CD1c-positive myeloid dendritic cell (primary cell): Measurements from ENCODE around the gene SLC25A1.

Experiments
- DNase-seq: peaks from one replicate; pipeline ENCODE4 v3.0.0-alpha.2; 2016; ENCODE audit errors: extremely low spot score

SLC25A1 gene

GRCh38 chr22:19138217-19139000, 40.1 kb downstream of the SLC25A1 start:
- no peak for DNase-seq

- no peak for DNase-seq
These were observed 40.9 kb downstream of the SLC25A1 start for GRCh38 chr22:19137384-19138216.

GRCh38 chr22:19136915-19137314, 41.6 kb downstream of the SLC25A1 start:
- no peak for DNase-seq

GRCh38 chr22:19134874-19135273, 43.7 kb downstream of the SLC25A1 start:
- no peak for DNase-seq

- DNase-seq, result no peak
These were observed 44.2 kb downstream of the SLC25A1 start for GRCh38 chr22:19134176-19134831.

GRCh38 chr22:19133561-19133960, 45.0 kb downstream of the SLC25A1 start:
- no peak for DNase-seq

GRCh38 chr22:19132693-19133400, 45.7 kb downstream of the SLC25A1 start:
- DNase-seq, result no peak

GRCh38 chr22:19132153-19132552, 46.4 kb downstream of the SLC25A1 start:
- no peak for DNase-seq

GRCh38 chr22:19131685-19132015, 46.9 kb downstream of the SLC25A1 start:
- DNase-seq, result no peak

- DNase-seq, result no peak
These were observed 47.4 kb downstream of the SLC25A1 start, which contains the start of gene TSSK2 for GRCh38 chr22:19130959-19131684. TSSK2 (plus strand) TSS chr22:19131308; CDS start chr22:19131400, 92 bp downstream.

GRCh38 chr22:19129871-19130270, 48.7 kb downstream of the SLC25A1 start:
- no peak for DNase-seq

- no peak for DNase-seq
These were observed 49.4 kb downstream of the SLC25A1 start for GRCh38 chr22:19128946-19129727.

- no peak for DNase-seq
These were observed 50.5 kb downstream of the SLC25A1 start for GRCh38 chr22:19128009-19128401.

GRCh38 chr22:19127329-19128008, 51.1 kb downstream of the SLC25A1 start:
- DNase-seq, result no peak

GRCh38 chr22:19126309-19127273, 51.9 kb downstream of the SLC25A1 start:
- DNase-seq, result no peak
